HepG2 (cell line): ENCODE measurements around the gene CFAP210. TPM values are rescaled to one million over a fixed set of nuclear protein-coding genes. Genes with fewer than 3 reads are reported as not detected.

Experiments
- CREM ChIP-seq, 2 experiments: sonication (generic) in 1 of 2; formaldehyde crosslinking in 1 of 2; IDR thresholded peaks; 2 replicates each; pipeline versions ENCODE4 v1.4.0 to v1.6.1; 2016 to 2020; ENCODE audit warnings: antibody characterized with exemption in 1 of 2, mild to moderate bottlenecking in 1 of 2, missing genetic modification reagents in 1 of 2
- KAT2B ChIP-seq: fragments of 150-350 bp; IDR thresholded peaks from 2 replicates; pipeline ENCODE4 v1.6.1; 2014; ENCODE audit warnings: low read depth, low read length, borderline replicate concordance
- MTF2 ChIP-seq: sonication (generic); formaldehyde crosslinking; IDR thresholded peaks from 2 replicates; pipeline ENCODE4 v1.5.0; 2020; ENCODE audit warnings: missing genetic modification reagents, borderline replicate concordance
- NR2C2 ChIP-seq: sonication (generic); formaldehyde crosslinking; IDR thresholded peaks from 2 replicates; pipeline ENCODE4 v1.4.0; 2020; ENCODE audit warnings: missing genetic modification reagents, mild to moderate bottlenecking, moderate library complexity, borderline replicate concordance
- NR2F6 ChIP-seq, 2 experiments: IDR thresholded peaks; 2 replicates each; pipeline ENCODE4 v1.6.1; 2016; ENCODE audit warnings: antibody characterized with exemption in 1 of 2, mild to moderate bottlenecking in 1 of 2
- PLRG1 ChIP-seq: fragments of 450-650 bp; conservative IDR thresholded peaks from 2 replicates; pipeline ENCODE4 v1.6.1; 2016
- PTBP1 ChIP-seq: fragments of 200-400 bp; formaldehyde crosslinking; IDR thresholded peaks from 2 replicates; pipeline ENCODE4 v1.6.1; 2018; ENCODE audit warnings: low read length, low read depth; ENCODE audit not compliant: poor library complexity, severe bottlenecking
- TGIF2 ChIP-seq: IDR thresholded peaks from 2 replicates; pipeline ENCODE4 v1.6.1; 2016; ENCODE audit warnings: control low read depth, missing compliant biosample characterization
- ZNF510 ChIP-seq: sonication (generic); formaldehyde crosslinking; IDR thresholded peaks from 2 replicates; pipeline ENCODE4 v1.4.0; 2020; ENCODE audit warnings: low read depth, mild to moderate bottlenecking, missing genetic modification reagents
- ZNF556 ChIP-seq: sonication (generic); formaldehyde crosslinking; IDR thresholded peaks from 2 replicates; pipeline ENCODE4 v1.4.0; 2020; ENCODE audit warnings: mild to moderate bottlenecking, missing genetic modification reagents, borderline replicate concordance
- polyA plus RNA-seq, 8 experiments: library from polyadenylated mRNA; depleted of rRNA in 3 of 8; stranded (reverse) in 7 of 8; unstranded in 1 of 8; fragments of >200 nt; fragmentation: Illumina TruSeq in 4 of 8; extraction: Trizol in 4 of 8; gene quantifications; 2 replicates each; pipeline versions ENCODE4 v1.2.1 to v1.2.3, GENCODE V29; 2011 to 2016; ENCODE audit warnings: low read depth in 4 of 8, missing spikeins in 1 of 8, mixed read lengths in 1 of 8; ENCODE audit not compliant: insufficient read depth in 1 of 8
- total RNA-seq, 5 experiments: library from RNA; depleted of rRNA; stranded (reverse); fragments of >200 nt; fragmentation: Illumina TruSeq; extraction: Trizol; gene quantifications; 2 replicates each; pipeline ENCODE4 v1.2.3, GENCODE V29; 2016; ENCODE audit warnings: low read depth in 1 of 5
- TF ChIP-seq, protein P1 (sequence below): sonication (generic); formaldehyde crosslinking; IDR thresholded peaks from 2 replicates; pipeline ENCODE4 v1.4.0; 2020; ENCODE audit warnings: mild to moderate bottlenecking, missing genetic modification reagents
- TF ChIP-seq, protein P2 (sequence below): IDR thresholded peaks from 2 replicates; pipeline ENCODE4 v1.6.1; 2016; ENCODE audit warnings: low read depth, borderline replicate concordance
- TF ChIP-seq, protein P3 (sequence below): sonication (generic); formaldehyde crosslinking; IDR thresholded peaks from 2 replicates; pipeline ENCODE4 v1.9.0; 2021; ENCODE audit warnings: mild to moderate bottlenecking, missing genetic modification reagents

CFAP210 gene
- total and polyA plus RNA-seq, 2 of the 13 experiments (the other 11 are each of a cell fraction or from before 2014, with no cell fraction given) = 0.18 TPM; not detected in 1

DNA sequence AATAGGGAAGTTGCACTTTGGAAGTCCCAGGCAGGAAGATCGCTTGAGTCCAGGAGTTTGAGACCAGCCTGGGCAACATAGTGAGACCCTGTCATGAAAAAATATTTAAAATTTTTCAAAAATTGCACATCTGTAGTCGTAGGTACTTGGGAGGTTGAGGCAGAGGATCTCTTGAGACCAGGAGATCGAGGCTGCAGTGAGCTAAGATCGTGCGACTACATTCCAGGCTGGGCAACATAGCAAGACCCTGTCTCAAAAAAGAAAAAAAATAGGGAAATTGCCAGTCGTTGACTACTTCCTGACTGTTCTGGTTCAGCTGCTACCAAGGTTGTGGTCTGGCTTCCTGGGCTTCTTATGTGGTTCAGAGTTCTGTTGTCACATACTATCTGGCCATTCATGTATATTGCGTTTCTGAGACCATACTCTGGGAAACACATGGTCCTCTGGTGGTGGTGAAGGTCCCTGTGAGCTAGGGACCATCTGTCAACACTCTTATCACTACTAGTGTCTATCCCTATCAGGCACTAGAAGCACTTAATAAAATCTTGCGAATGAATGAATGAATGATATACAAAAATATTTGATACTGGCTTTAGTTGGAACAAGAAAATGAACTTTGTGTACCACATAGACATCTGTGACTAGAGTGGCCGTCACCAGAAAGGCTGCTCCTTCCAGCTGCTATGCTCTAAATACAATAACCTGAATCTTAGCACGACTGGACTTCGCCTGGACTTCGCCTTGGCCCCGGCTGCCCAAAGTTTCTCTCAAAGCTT lies 38.6 kb upstream of the CFAP210 start (continued):
- TF ChIP-seq, protein P1, sequence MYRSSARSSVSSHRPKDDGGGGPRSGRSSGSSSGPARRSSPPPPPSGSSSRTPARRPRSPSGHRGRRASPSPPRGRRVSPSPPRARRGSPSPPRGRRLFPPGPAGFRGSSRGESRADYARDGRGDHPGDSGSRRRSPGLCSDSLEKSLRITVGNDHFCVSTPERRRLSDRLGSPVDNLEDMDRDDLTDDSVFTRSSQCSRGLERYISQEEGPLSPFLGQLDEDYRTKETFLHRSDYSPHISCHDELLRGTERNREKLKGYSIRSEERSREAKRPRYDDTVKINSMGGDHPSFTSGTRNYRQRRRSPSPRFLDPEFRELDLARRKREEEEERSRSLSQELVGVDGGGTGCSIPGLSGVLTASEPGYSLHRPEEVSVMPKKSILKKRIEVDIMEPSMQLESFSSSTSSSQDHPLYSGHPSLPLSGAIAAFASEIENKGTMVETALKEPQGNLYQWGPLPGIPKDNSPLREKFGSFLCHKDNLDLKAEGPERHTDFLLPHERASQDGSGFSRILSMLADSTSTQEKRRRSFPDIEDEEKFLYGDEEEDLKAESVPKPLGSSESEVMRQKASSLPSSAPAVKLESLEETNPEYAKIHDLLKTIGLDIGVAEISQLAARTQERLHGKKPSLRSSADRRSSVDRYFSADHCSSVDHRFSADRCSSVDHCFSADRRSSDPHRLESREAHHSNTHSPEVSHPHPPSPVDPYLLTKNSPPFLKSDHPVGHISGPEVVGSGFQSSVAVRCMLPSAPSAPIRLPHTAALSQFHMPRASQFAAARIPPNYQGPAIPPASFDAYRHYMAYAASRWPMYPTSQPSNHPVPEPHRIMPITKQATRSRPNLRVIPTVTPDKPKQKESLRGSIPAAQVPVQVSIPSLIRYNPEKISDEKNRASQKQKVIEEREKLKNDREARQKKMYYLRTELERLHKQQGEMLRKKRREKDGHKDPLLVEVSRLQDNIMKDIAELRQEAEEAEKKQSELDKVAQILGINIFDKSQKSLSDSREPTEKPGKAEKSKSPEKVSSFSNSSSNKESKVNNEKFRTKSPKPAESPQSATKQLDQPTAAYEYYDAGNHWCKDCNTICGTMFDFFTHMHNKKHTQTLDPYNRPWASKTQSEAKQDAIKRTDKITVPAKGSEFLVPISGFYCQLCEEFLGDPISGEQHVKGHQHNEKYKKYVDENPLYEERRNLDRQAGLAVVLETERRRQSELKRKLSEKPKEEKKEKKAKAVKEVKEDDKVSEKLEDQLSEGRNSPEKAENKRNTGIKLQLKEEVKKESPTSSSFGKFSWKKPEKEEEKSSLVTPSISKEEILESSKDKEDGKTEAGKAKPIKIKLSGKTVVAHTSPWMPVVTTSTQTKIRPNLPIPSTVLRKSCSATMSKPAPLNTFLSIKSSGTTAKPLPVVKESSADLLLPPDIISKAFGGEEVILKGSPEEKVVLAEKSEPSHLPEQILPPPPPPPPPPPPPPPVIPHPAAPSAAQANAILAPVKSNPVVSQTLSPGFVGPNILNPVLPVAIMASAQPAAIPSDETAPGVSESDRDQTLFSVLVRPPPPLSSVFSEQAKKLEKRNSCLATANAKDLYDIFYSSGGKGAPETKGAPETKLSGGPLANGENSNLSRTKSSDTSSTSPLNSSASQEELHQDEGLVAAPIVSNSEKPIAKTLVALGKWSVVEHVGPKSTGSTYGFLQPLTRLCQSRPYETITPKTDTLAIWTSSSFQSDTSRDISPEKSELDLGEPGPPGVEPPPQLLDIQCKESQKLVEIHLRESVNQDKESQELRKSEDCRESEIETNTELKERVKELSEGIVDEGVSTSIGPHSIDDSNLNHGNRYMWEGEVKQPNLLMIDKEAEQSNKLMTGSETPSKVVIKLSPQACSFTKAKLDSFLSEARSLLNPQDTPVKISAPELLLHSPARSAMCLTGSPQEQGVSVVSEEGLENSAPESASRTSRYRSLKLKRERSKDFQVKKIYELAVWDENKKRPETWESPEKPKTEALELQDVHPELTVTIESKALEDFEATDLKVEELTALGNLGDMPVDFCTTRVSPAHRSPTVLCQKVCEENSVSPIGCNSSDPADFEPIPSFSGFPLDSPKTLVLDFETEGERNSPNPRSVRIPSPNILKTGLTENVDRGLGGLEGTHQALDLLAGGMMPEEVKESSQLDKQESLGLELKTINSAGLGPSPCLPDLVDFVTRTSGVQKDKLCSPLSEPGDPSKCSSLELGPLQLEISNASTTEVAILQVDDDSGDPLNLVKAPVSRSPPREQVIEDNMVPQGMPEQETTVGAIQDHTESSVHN = peak; percentile 80; the same call in 1 of the 2 replicates
- TF ChIP-seq MTF2 (CRISPR knock-in tag) = no peak
- no peak for TF ChIP-seq KAT2B
- TF ChIP-seq, protein P2, sequence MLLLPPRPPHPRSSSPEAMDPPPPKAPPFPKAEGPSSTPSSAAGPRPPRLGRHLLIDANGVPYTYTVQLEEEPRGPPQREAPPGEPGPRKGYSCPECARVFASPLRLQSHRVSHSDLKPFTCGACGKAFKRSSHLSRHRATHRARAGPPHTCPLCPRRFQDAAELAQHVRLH (CRISPR knock-in tag) = peak; percentile 8; the same call in 1 of the 2 replicates
- TF ChIP-seq ZNF556 (CRISPR knock-in tag) = 0 out of 2 replicates have a peak, but pooled peaks have one; percentile 15
- TF ChIP-seq PTBP1 = no peak
- peak; percentile 80; the same call in 1 of the 2 replicates for TF ChIP-seq ZNF510 (CRISPR knock-in tag)
- 0 out of 2 replicates have a peak, but pooled peaks have one; percentile 36 for TF ChIP-seq CREM (IDR thresholded peaks at IDR 0.05)
- no peak for TF ChIP-seq CREM (CRISPR knock-in tag; IDR thresholded peaks at IDR 0.05)
- 0 out of 2 replicates have a peak, but pooled peaks have one; percentile 39 for TF ChIP-seq TGIF2
- TF ChIP-seq NR2F6 (IDR thresholded peaks at IDR 0.05) = peak; percentile 58; the same call in 1 of the 2 replicates
- no peak for TF ChIP-seq NR2F6 (CRISPR knock-in tag; IDR thresholded peaks at IDR 0.05)
- TF ChIP-seq PLRG1 = no peak
- peak; percentile 56 for TF ChIP-seq NR2C2 (CRISPR knock-in tag)
- TF ChIP-seq, protein P3, sequence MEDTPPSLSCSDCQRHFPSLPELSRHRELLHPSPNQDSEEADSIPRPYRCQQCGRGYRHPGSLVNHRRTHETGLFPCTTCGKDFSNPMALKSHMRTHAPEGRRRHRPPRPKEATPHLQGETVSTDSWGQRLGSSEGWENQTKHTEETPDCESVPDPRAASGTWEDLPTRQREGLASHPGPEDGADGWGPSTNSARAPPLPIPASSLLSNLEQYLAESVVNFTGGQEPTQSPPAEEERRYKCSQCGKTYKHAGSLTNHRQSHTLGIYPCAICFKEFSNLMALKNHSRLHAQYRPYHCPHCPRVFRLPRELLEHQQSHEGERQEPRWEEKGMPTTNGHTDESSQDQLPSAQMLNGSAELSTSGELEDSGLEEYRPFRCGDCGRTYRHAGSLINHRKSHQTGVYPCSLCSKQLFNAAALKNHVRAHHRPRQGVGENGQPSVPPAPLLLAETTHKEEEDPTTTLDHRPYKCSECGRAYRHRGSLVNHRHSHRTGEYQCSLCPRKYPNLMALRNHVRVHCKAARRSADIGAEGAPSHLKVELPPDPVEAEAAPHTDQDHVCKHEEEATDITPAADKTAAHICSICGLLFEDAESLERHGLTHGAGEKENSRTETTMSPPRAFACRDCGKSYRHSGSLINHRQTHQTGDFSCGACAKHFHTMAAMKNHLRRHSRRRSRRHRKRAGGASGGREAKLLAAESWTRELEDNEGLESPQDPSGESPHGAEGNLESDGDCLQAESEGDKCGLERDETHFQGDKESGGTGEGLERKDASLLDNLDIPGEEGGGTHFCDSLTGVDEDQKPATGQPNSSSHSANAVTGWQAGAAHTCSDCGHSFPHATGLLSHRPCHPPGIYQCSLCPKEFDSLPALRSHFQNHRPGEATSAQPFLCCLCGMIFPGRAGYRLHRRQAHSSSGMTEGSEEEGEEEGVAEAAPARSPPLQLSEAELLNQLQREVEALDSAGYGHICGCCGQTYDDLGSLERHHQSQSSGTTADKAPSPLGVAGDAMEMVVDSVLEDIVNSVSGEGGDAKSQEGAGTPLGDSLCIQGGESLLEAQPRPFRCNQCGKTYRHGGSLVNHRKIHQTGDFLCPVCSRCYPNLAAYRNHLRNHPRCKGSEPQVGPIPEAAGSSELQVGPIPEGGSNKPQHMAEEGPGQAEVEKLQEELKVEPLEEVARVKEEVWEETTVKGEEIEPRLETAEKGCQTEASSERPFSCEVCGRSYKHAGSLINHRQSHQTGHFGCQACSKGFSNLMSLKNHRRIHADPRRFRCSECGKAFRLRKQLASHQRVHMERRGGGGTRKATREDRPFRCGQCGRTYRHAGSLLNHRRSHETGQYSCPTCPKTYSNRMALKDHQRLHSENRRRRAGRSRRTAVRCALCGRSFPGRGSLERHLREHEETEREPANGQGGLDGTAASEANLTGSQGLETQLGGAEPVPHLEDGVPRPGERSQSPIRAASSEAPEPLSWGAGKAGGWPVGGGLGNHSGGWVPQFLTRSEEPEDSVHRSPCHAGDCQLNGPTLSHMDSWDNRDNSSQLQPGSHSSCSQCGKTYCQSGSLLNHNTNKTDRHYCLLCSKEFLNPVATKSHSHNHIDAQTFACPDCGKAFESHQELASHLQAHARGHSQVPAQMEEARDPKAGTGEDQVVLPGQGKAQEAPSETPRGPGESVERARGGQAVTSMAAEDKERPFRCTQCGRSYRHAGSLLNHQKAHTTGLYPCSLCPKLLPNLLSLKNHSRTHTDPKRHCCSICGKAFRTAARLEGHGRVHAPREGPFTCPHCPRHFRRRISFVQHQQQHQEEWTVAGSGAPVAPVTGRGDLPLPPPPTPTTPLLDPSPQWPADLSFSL (CRISPR knock-in tag) = peak; percentile 21; the same call in 1 of the 2 replicates
